ENCODE results near the gene HOXC10.

- no peak for TF ChIP-seq CTCF (conservative IDR thresholded peaks at IDR 0.05; ENCODE audit: low read length)
- TF ChIP-seq EZH2phosphoT487 (IDR thresholded peaks at IDR 0.05; ENCODE audit: borderline replicate concordance), result no peak
Measured at GRCh38 chr12:53955036-53955775, 29.7 kb upstream of the HOXC10 start.

All from Loucy (cell line).